Measurements from ENCODE around the gene ILKAP. TPM values are rescaled to one million over a fixed set of nuclear protein-coding genes. Genes with fewer than 3 reads are reported as not detected.
"Not testable (repeated sequence)": the region's sequence is repeated elsewhere in the genome, so short reads cannot be mapped to it uniquely, and the experiment has no call there.

ILKAP gene
- total RNA-seq, 3 donors from 2014 or later: 33.2 to 55.7 (median 39.9) TPM

DNA sequence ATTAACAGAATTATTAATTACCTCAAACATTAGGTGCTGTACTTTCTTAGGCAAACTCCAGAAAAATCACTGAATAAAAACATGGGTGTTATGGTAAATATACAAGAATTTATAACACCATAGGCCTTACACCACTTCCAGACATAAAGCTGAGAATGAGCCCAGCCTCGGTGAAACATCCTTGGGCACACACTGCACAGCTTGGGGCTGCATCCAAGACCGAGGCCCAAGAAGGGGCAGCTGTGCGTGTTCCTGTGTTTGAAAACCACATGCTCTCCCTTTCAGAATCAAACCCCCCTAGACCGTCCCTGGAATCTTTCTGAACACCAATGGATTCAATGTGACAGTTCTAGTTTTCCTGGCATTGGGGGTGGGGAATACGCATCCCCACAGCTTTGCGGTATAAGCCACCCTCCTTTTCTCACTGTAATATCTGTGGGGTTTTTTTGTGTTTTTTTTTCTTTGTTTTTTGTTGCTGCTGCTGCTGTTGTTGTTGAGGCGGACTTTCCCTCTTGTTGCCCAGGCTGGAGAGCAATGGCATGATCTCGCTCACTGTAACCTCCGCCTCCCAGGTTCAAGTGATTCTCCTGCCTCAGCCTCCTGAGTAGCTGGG lies 31.8 kb downstream of the ILKAP start:
- TF ChIP-seq, protein P1, sequence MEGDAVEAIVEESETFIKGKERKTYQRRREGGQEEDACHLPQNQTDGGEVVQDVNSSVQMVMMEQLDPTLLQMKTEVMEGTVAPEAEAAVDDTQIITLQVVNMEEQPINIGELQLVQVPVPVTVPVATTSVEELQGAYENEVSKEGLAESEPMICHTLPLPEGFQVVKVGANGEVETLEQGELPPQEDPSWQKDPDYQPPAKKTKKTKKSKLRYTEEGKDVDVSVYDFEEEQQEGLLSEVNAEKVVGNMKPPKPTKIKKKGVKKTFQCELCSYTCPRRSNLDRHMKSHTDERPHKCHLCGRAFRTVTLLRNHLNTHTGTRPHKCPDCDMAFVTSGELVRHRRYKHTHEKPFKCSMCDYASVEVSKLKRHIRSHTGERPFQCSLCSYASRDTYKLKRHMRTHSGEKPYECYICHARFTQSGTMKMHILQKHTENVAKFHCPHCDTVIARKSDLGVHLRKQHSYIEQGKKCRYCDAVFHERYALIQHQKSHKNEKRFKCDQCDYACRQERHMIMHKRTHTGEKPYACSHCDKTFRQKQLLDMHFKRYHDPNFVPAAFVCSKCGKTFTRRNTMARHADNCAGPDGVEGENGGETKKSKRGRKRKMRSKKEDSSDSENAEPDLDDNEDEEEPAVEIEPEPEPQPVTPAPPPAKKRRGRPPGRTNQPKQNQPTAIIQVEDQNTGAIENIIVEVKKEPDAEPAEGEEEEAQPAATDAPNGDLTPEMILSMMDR (IDR thresholded peaks at IDR 0.05): no peak
- H3K4me3 ChIP-seq: no peak overlapping the region
- DNase-seq: no peak
- intact Hi-C loops (cut with DNase I, micrococcal nuclease): no loop called here
- no peaks in the 10 kb centered on the region for H3K36me3 ChIP-seq (ENCODE audit: low read depth)
- peaks cover 5% of the 10 kb centered on the region for H3K4me1 ChIP-seq (ENCODE audit: low read depth)
- no peaks in the 10 kb centered on the region for H3K9me3 ChIP-seq
- no peak for ATAC-seq

DNA sequence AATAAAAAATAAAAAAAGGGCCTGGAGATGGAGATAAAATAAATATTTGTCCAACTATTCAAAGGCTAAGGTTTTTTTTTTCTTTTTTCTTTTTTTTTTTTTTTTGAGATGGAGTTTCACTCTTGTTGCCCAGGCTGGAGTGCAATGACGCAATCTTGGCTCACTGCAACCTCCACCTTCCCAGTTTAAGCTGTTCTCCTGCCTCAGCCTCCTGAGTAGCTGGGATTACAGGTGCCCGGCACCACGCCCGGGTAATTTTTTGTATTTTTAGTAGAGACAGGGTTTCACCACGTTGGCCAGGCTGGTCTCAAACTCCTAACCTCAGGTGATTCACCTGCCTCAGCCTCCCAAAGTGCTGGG lies 32.4 kb downstream of the ILKAP start:
- DNase-seq; H3K4me1 ChIP-seq (ENCODE audit: low read depth); intact Hi-C loops (cut with DNase I, micrococcal nuclease); H3K9me3 ChIP-seq; H3K4me3 ChIP-seq; ATAC-seq; H3K36me3 ChIP-seq (ENCODE audit: low read depth): not testable (repeated sequence)

DNA sequence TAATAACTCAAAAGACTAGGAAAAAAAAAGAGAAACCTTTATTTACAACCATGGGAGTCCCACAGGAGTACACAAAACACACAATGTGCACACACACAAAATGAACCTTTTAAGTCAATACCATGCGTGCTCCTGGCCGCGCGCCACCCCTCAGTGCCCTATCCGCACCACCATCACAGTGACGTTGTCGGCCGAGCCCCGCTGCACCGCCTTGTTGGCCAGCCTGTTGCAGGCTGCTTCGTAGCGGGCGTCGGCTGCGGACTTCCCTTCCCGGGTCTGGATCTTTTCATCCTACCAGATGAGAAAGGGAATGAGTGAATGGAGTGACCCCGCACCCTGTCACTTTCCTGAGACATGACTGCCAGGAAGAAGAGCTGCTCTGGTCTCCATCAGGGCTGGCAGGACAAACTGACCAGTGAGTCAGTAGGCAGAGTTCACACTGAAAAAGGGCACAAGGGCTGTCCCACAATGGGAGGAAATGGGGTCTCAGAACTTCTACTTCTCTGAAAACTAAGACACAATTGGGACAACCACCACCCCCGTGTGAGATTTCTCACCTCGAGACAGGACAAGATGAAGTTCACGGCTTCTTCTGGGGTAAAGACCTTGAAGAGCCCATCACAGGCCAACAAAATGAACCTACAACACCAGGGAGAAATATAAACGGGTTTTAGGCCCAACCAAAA lies 33.0 kb downstream of the ILKAP start:
- Histone ChIP-seq H3K4me1 (ENCODE audit: low read depth) (peaks cover 5% of the 10 kb centered on the region), H3K9me3 (no peaks in the 10 kb centered on the region), H3K36me3 (ENCODE audit: low read depth) (no peaks in the 10 kb centered on the region), H3K4me3 (no peak overlapping the region)
- intact Hi-C loops (cut with DNase I, micrococcal nuclease): no loop called here
- ATAC-seq (no peak), DNase-seq (no peak)
- TF ChIP-seq, protein P1 (IDR thresholded peaks at IDR 0.05): no peak

DNA sequence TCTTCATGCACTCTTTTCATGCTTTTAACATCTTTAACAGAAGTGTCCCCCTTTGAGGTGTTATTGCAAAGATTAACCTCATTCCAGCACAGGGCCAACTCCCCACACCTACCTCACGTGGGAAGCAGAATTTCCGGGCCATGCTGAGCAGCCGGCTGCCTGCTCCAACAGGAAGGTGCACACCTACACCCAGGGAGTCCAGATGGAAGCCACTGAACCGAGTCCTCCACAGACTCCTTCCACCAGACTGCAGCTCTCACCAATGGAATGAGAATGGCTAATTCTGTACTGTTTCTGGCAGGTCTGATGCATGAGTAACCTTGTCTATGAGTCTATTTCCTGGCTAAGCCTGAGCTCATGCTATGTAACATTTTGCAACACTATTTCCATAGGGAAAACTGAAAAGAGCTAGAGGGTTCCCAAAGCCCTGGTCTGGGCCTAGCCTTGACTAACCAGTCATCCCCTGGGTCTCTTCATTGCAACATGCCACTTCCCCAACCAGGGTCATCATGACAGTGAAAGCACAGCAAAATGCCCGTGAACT lies 33.7 kb downstream of the ILKAP start:
- Histone ChIP-seq H3K4me3 (no peak overlapping the region), H3K4me1 (ENCODE audit: low read depth) (peaks cover 5% of the 10 kb centered on the region), H3K9me3 (no peaks in the 10 kb centered on the region), H3K36me3 (ENCODE audit: low read depth) (no peaks in the 10 kb centered on the region)
- DNase-seq (no peak), ATAC-seq (no peak)
- TF ChIP-seq, protein P1 (IDR thresholded peaks at IDR 0.05): no peak
- intact Hi-C loops (cut with DNase I, micrococcal nuclease): no loop called here

DNA sequence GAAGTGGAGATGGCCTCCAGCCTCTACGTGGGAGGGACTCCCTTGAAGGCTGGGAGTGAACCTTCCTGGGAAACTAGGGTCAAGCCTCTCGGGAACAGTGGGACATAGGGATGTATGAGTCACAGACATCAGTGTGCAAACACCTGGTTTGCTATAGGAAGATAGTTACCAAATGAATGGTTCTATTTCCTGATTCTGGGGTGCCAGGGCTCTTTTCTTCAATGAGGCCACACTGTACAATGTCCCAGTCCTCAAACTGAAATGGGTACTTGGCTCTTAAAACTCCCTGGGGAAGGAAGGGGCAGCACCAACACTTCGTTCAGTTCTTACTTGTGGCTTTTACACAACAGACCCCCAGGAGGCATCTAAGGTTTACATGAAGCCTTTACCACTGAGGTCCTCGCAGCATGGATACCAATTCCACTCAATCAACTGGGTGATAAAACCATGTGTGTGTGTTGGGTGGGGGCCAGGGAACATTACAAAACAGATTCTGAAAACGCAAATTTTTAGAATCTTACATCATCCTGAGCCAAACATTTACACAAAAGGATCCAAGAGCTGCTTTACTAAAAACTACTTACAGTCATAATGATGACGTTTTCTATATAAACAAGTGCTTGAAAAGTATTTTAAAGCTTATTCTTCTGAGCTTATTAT lies 34.3 kb downstream of the ILKAP start:
- intact Hi-C loops (cut with DNase I, micrococcal nuclease): no loop called here
- Histone ChIP-seq H3K4me1 (ENCODE audit: low read depth) (peaks cover 5% of the 10 kb centered on the region), H3K4me3 (no peak overlapping the region), H3K36me3 (ENCODE audit: low read depth) (no peaks in the 10 kb centered on the region), H3K9me3 (no peaks in the 10 kb centered on the region)
- TF ChIP-seq, protein P1 (IDR thresholded peaks at IDR 0.05): no peak
- DNase-seq (peak in 1 of 3 donors; percentile 30), ATAC-seq (peak; percentile 38)
